ENCODE results near the gene FIBIN.
"Not testable (repeated sequence)": the region's sequence is repeated elsewhere in the genome, so short reads cannot be mapped to it uniquely, and the experiment has no call there.

The FIBIN gene

GRCh38 chr11:26993965-26994457 lies at the start of gene FIBIN:
Gene FIBIN, plus strand, starts transcription at chr11:26994112. Its CDS starts 415 bp downstream, at chr11:26994527.
- no peak for DNase-seq

GRCh38 chr11:26944866-26945664 lies 48.8 kb upstream of the FIBIN start:
- no peak for DNase-seq
- in situ Hi-C loops (cut with HindIII; ENCODE audit: low pct_ligation_motif_present, low pct_unique_long_range_greater_than_20kb, low sequenced_read_pairs) = no loop called here

More at GRCh38 chr11:26993965-26994457, at the start of gene FIBIN:
- in situ Hi-C loops (cut with HindIII; ENCODE audit: low pct_ligation_motif_present, low pct_unique_long_range_greater_than_20kb, low sequenced_read_pairs) = no loop called here

- no peak for DNase-seq
- in situ Hi-C loops (cut with HindIII; ENCODE audit: low pct_ligation_motif_present, low pct_unique_long_range_greater_than_20kb, low sequenced_read_pairs) = no loop called here
These were observed 47.6 kb upstream of the FIBIN start for GRCh38 chr11:26946257-26946716.

- DNase-seq = no peak
- in situ Hi-C loops (cut with HindIII; ENCODE audit: low pct_ligation_motif_present, low pct_unique_long_range_greater_than_20kb, low sequenced_read_pairs) = no loop called here
These were observed 46.5 kb upstream of the FIBIN start for GRCh38 chr11:26947379-26947844.

- in situ Hi-C loops (cut with HindIII; ENCODE audit: low pct_ligation_motif_present, low pct_unique_long_range_greater_than_20kb, low sequenced_read_pairs) = no loop called here
- no peak for DNase-seq
These were observed 45.8 kb upstream of the FIBIN start for GRCh38 chr11:26947904-26948639.

- no peak for DNase-seq
- in situ Hi-C loops (cut with HindIII; ENCODE audit: low pct_ligation_motif_present, low pct_unique_long_range_greater_than_20kb, low sequenced_read_pairs) = no loop called here
These were observed 45.0 kb upstream of the FIBIN start for GRCh38 chr11:26948881-26949280.

- in situ Hi-C loops (cut with HindIII; ENCODE audit: low pct_ligation_motif_present, low pct_unique_long_range_greater_than_20kb, low sequenced_read_pairs) = no loop called here
- DNase-seq = no peak
These were observed 44.1 kb upstream of the FIBIN start for GRCh38 chr11:26949846-26950245.

- in situ Hi-C loops (cut with HindIII; ENCODE audit: low pct_ligation_motif_present, low pct_unique_long_range_greater_than_20kb, low sequenced_read_pairs) = no loop called here
- DNase-seq = no peak
These were observed 43.6 kb upstream of the FIBIN start for GRCh38 chr11:26950260-26950719.

- in situ Hi-C loops (cut with HindIII; ENCODE audit: low pct_ligation_motif_present, low pct_unique_long_range_greater_than_20kb, low sequenced_read_pairs) = no loop called here
- no peak for DNase-seq
These were observed 42.0 kb upstream of the FIBIN start for GRCh38 chr11:26951809-26952515.

- no peak for DNase-seq
- in situ Hi-C loops (cut with HindIII; ENCODE audit: low pct_ligation_motif_present, low pct_unique_long_range_greater_than_20kb, low sequenced_read_pairs) = no loop called here
These were observed 40.0 kb upstream of the FIBIN start for GRCh38 chr11:26953770-26954392.

GRCh38 chr11:26958005-26958701 lies 35.8 kb upstream of the FIBIN start:
- no peak for DNase-seq

GRCh38 chr11:26958702-26959049 lies 35.2 kb upstream of the FIBIN start:
- DNase-seq = no peak
- in situ Hi-C loops (cut with HindIII; ENCODE audit: low pct_ligation_motif_present, low pct_unique_long_range_greater_than_20kb, low sequenced_read_pairs) = no loop called here

More at GRCh38 chr11:26958005-26958701, 35.8 kb upstream of the FIBIN start:
- in situ Hi-C loops (cut with HindIII; ENCODE audit: low pct_ligation_motif_present, low pct_unique_long_range_greater_than_20kb, low sequenced_read_pairs) = no loop called here

- in situ Hi-C loops (cut with HindIII; ENCODE audit: low pct_ligation_motif_present, low pct_unique_long_range_greater_than_20kb, low sequenced_read_pairs) = no loop called here
- DNase-seq = no peak
These were observed 33.6 kb upstream of the FIBIN start for GRCh38 chr11:26960281-26960680.

GRCh38 chr11:26963764-26964163 lies 30.1 kb upstream of the FIBIN start:
- in situ Hi-C loops (cut with HindIII; ENCODE audit: low pct_ligation_motif_present, low pct_unique_long_range_greater_than_20kb, low sequenced_read_pairs) = no loop called here
- no peak for DNase-seq

- in situ Hi-C loops (cut with HindIII; ENCODE audit: low pct_ligation_motif_present, low pct_unique_long_range_greater_than_20kb, low sequenced_read_pairs) = no loop called here
- no peak for DNase-seq
These were observed 29.6 kb upstream of the FIBIN start for GRCh38 chr11:26964339-26964738.

GRCh38 chr11:26964847-26965485 lies 28.9 kb upstream of the FIBIN start:
- in situ Hi-C loops (cut with HindIII; ENCODE audit: low pct_ligation_motif_present, low pct_unique_long_range_greater_than_20kb, low sequenced_read_pairs); DNase-seq: not testable (repeated sequence)

- no peak for DNase-seq
- in situ Hi-C loops (cut with HindIII; ENCODE audit: low pct_ligation_motif_present, low pct_unique_long_range_greater_than_20kb, low sequenced_read_pairs) = no loop called here
These were observed 22.0 kb upstream of the FIBIN start for GRCh38 chr11:26971961-26972360.
